Measurements from ENCODE around the gene JUP.

JUP gene

GRCh38 chr17:41814195-41814594 lies 27.7 kb upstream of the JUP start:
- Mint-ChIP-seq H3K4me1 (peaks cover 18 to 25% of the 10 kb centered on the region in 2 donors), H3K9me3 (no peaks in the 10 kb centered on the region), H3K36me3 (no peaks in the 10 kb centered on the region), H3K4me3 (no peak overlapping the region), H3K27me3 (peaks cover 20 to 38% of the 10 kb centered on the region in 2 donors), H3K27ac (no peak overlapping the region)
- no peak for ATAC-seq (replicated peaks)
- no peak for DNase-seq

GRCh38 chr17:41813699-41814124 lies 27.2 kb upstream of the JUP start:
- Mint-ChIP-seq H3K4me1 (peaks cover 18 to 25% of the 10 kb centered on the region in 2 donors), H3K27ac (no peak overlapping the region), H3K4me3 (no peak overlapping the region)

GRCh38 chr17:41813152-41813680 lies 26.7 kb upstream of the JUP start:
- Mint-ChIP-seq H3K27me3 (peaks cover 20 to 36% of the 10 kb centered on the region in 2 donors), H3K4me3 (peak overlapping the region; percentile 88 to 92), H3K27ac (no peak overlapping the region), H3K9me3 (no peaks in the 10 kb centered on the region), H3K4me1 (peaks cover 16 to 25% of the 10 kb centered on the region in 2 donors), H3K36me3 (no peaks in the 10 kb centered on the region)
- DNase-seq (no peak), ATAC-seq (replicated peaks) (no peak)

More at GRCh38 chr17:41813699-41814124, 27.2 kb upstream of the JUP start:
- ATAC-seq (replicated peaks) (no peak), DNase-seq (no peak)
- Mint-ChIP-seq H3K27me3 (peaks cover 20 to 39% of the 10 kb centered on the region in 2 donors), H3K9me3 (no peaks in the 10 kb centered on the region), H3K36me3 (no peaks in the 10 kb centered on the region)

GRCh38 chr17:41812381-41813151 lies 26.1 kb upstream of the JUP start, which contains the start of gene FKBP10:
TSS of gene FKBP10 (plus strand) at chr17:41813004. CDS start at chr17:41813035, 31 bp downstream.
- Mint-ChIP-seq H3K27me3 (peaks cover 20 to 33% of the 10 kb centered on the region in 2 donors), H3K27ac (peak within 1 kb of the TSS; percentile 56), H3K9me3 (no peaks in the 10 kb centered on the region), H3K4me1 (peaks cover 14 to 25% of the 10 kb centered on the region in 2 donors), H3K36me3 (no peaks in the 10 kb centered on the region), H3K4me3 (peak within 1 kb of the TSS; percentile 88 to 92)
- ATAC-seq (replicated peaks), result peak; percentile 23
- peak; percentile 20 for DNase-seq

- no peaks in the 10 kb centered on the region for H3K36me3 Mint-ChIP-seq
- peak within 1 kb of the TSS; percentile 88 to 92 for H3K4me3 Mint-ChIP-seq
- H3K27ac Mint-ChIP-seq, result peak within 1 kb of the TSS; percentile 56
- no peaks in the 10 kb centered on the region for H3K9me3 Mint-ChIP-seq
- ATAC-seq (replicated peaks) (peak; percentile 90 to 92), DNase-seq (peak; percentile 73)
- H3K4me1 Mint-ChIP-seq, result peaks cover 14 to 25% of the 10 kb centered on the region in 2 donors
- H3K27me3 Mint-ChIP-seq, result peaks cover 20 to 36% of the 10 kb centered on the region in 2 donors
Observed at GRCh38 chr17:41811549-41812380, 25.3 kb upstream of the JUP start, which contains the start of gene P3H4. TSS of gene P3H4 (minus strand) at chr17:41811949. CDS start at chr17:41811915, 34 bp downstream.

- H3K36me3 Mint-ChIP-seq, result no peaks in the 10 kb centered on the region
- DNase-seq (no peak), ATAC-seq (replicated peaks) (peak; percentile 40 to 48)
- H3K27ac Mint-ChIP-seq, result no peak overlapping the region
- H3K9me3 Mint-ChIP-seq, result no peaks in the 10 kb centered on the region
- peak overlapping the region; percentile 88 to 92 for H3K4me3 Mint-ChIP-seq
- H3K4me1 Mint-ChIP-seq, result peaks cover 14 to 25% of the 10 kb centered on the region in 2 donors
- peaks cover 20 to 43% of the 10 kb centered on the region in 2 donors for H3K27me3 Mint-ChIP-seq
Observed at GRCh38 chr17:41810659-41811548, 24.4 kb upstream of the JUP start.

GRCh38 chr17:41806685-41807445 lies 20.4 kb upstream of the JUP start:
- Mint-ChIP-seq H3K36me3 (no peaks in the 10 kb centered on the region), H3K27me3 (peaks cover 8 to 27% of the 10 kb centered on the region in 2 donors), H3K27ac (no peak overlapping the region), H3K9me3 (no peaks in the 10 kb centered on the region), H3K4me3 (no peak overlapping the region), H3K4me1 (peaks cover 13 to 18% of the 10 kb centered on the region in 2 donors)
- no peak for ATAC-seq (replicated peaks)
- no peak for DNase-seq

- Mint-ChIP-seq H3K27me3 (peaks cover 0 to 10% of the 10 kb centered on the region in 2 donors), H3K27ac (no peak overlapping the region), H3K9me3 (no peaks in the 10 kb centered on the region), H3K36me3 (no peaks in the 10 kb centered on the region), H3K4me3 (peak overlapping the region in 1 of 2 donors; percentile 20), H3K4me1 (peaks cover 14 to 17% of the 10 kb centered on the region in 2 donors)
- DNase-seq, result no peak
- peak; percentile 67 to 70 for ATAC-seq (replicated peaks)
Observed at GRCh38 chr17:41803049-41804020, 16.8 kb upstream of the JUP start.

GRCh38 chr17:41801374-41802271 lies 15.1 kb upstream of the JUP start:
- peak; percentile 88 for ATAC-seq (replicated peaks)
- H3K36me3 Mint-ChIP-seq, result no peaks in the 10 kb centered on the region
- H3K27me3 Mint-ChIP-seq, result peaks cover 0 to 5% of the 10 kb centered on the region in 2 donors
- peak; percentile 45 for DNase-seq
- no peak overlapping the region for H3K27ac Mint-ChIP-seq
- H3K9me3 Mint-ChIP-seq, result no peaks in the 10 kb centered on the region
- H3K4me1 Mint-ChIP-seq, result peaks cover 14 to 17% of the 10 kb centered on the region in 2 donors
- H3K4me3 Mint-ChIP-seq, result no peak overlapping the region

- ATAC-seq (replicated peaks) (peak; percentile 17 to 29), DNase-seq (no peak)
- no peaks in the 10 kb centered on the region for H3K9me3 Mint-ChIP-seq
- no peak overlapping the region for H3K27ac Mint-ChIP-seq
- H3K36me3 Mint-ChIP-seq, result no peaks in the 10 kb centered on the region
- H3K27me3 Mint-ChIP-seq, result no peaks in the 10 kb centered on the region
- H3K4me3 Mint-ChIP-seq, result no peak overlapping the region
- H3K4me1 Mint-ChIP-seq, result peaks cover 14 to 17% of the 10 kb centered on the region in 2 donors
Observed at GRCh38 chr17:41800601-41801373, 14.3 kb upstream of the JUP start.

GRCh38 chr17:41799366-41799765 lies 12.9 kb upstream of the JUP start:
- Mint-ChIP-seq H3K4me1 (peaks cover 14 to 17% of the 10 kb centered on the region in 2 donors), H3K9me3 (no peaks in the 10 kb centered on the region), H3K27ac (no peak overlapping the region), H3K27me3 (no peaks in the 10 kb centered on the region), H3K4me3 (no peak overlapping the region), H3K36me3 (no peaks in the 10 kb centered on the region)
- DNase-seq (no peak), ATAC-seq (replicated peaks) (no peak)

Data from stimulated activated naive B cell treated with anti-CD40 and anti-IgM and Interleukin-4, amounts not matched to agents 10 μg/mL and 1 μg/mL and 100 μg/mL, for 72 hours (primary cell).